ENCODE data around the gene DPP7.
"Not testable (repeated sequence)": the region's sequence is repeated elsewhere in the genome, so short reads cannot be mapped to it uniquely, and the experiment has no call there.

Gene DPP7

GRCh38 chr9:137128862-137129455 is 14.4 kb upstream of the DPP7 start:
- no peak for DNase-seq (ENCODE audit: low read depth)

- no peak for DNase-seq (ENCODE audit: low read depth)
These were observed 13.8 kb upstream of the DPP7 start for GRCh38 chr9:137128158-137128861.

- DNase-seq (ENCODE audit: low read depth) = no peak
These were observed 13.0 kb upstream of the DPP7 start for GRCh38 chr9:137127301-137128157.

GRCh38 chr9:137126786-137127185 is 12.3 kb upstream of the DPP7 start:
- no peak for DNase-seq (ENCODE audit: low read depth)

- DNase-seq (ENCODE audit: low read depth) = not testable (repeated sequence)
These were observed 9.5 kb upstream of the DPP7 start for GRCh38 chr9:137123952-137124462.

- DNase-seq (ENCODE audit: low read depth) = no peak
These were observed 8.9 kb upstream of the DPP7 start for GRCh38 chr9:137123468-137123837.

GRCh38 chr9:137122796-137123467 is 8.4 kb upstream of the DPP7 start:
- DNase-seq (ENCODE audit: low read depth) = not testable (repeated sequence)

GRCh38 chr9:137121927-137122795 is 7.6 kb upstream of the DPP7 start:
- not testable (repeated sequence) for DNase-seq (ENCODE audit: low read depth)

GRCh38 chr9:137118092-137118603 is 3.6 kb upstream of the DPP7 start:
- not testable (repeated sequence) for DNase-seq (ENCODE audit: low read depth)

- no peak for DNase-seq (ENCODE audit: low read depth)
These were observed 2.8 kb upstream of the DPP7 start for GRCh38 chr9:137117269-137117731.

GRCh38 chr9:137116728-137117127 is 2.2 kb upstream of the DPP7 start:
- DNase-seq (ENCODE audit: low read depth) = no peak

- DNase-seq (ENCODE audit: low read depth) = no peak
These were observed 1.5 kb upstream of the DPP7 start for GRCh38 chr9:137116027-137116507.

- DNase-seq (ENCODE audit: low read depth) = no peak
These were observed 977 bp upstream of the DPP7 start for GRCh38 chr9:137115394-137116026.

GRCh38 chr9:137114220-137114612 is 317 bp downstream of the DPP7 start:
- no peak for DNase-seq (ENCODE audit: low read depth)

- peak; percentile 24 for DNase-seq (ENCODE audit: low read depth)
These were observed 961 bp downstream of the DPP7 start for GRCh38 chr9:137113385-137114159.

GRCh38 chr9:137112564-137113384 is 1.8 kb downstream of the DPP7 start:
- DNase-seq (ENCODE audit: low read depth) = no peak

- no peak for DNase-seq (ENCODE audit: low read depth)
These were observed 2.6 kb downstream of the DPP7 start for GRCh38 chr9:137111788-137112563.
